DND-41 (cell line): ENCODE measurements around the gene MICAL2.

Experiments used
- ATAC-seq: fragments of 200-7000 bp; cut with Tn5 transposase; 3 replicates; pipeline ENCODE4 v1.9.1; 2021; ENCODE audit warnings: low read depth; ENCODE audit not compliant: insufficient read depth
- DNase-seq: peaks from one replicate; pipeline ENCODE4 v3.0.0-alpha.2; 2020
- H2AFZ ChIP-seq: 2 replicates; pipeline ENCODE4 v1.6.0; 2012; ENCODE audit warnings: low read depth, low read length
- H3K27ac ChIP-seq: 2 replicates; pipeline ENCODE4 v1.5.1; 2012; ENCODE audit warnings: low read length, inconsistent platforms
- H3K27me3 ChIP-seq: fragments of 200-600 bp; sonication (generic); 2 replicates; pipeline ENCODE4 v1.6.0; 2012; ENCODE audit warnings: low read length, mild to moderate bottlenecking, inconsistent platforms; ENCODE audit not compliant: insufficient read depth, poor library complexity
- H3K36me3 ChIP-seq: 2 replicates; pipeline ENCODE4 v1.5.1; 2012; ENCODE audit warnings: low read length, inconsistent platforms; ENCODE audit not compliant: insufficient read depth
- H3K4me1 ChIP-seq: 2 replicates; pipeline ENCODE4 v1.5.1; 2012; ENCODE audit warnings: mild to moderate bottlenecking, low read length; ENCODE audit not compliant: insufficient read depth
- H3K4me2 ChIP-seq: 2 replicates; pipeline ENCODE4 v1.6.0; 2012; ENCODE audit warnings: mild to moderate bottlenecking, moderate library complexity, low read length, inconsistent platforms; ENCODE audit not compliant: insufficient read depth
- H3K4me3 ChIP-seq, 2 experiments: fragments of 200-600 bp in 1 of 2; shearing (Covaris generic) in 1 of 2; 2 replicates each; pipeline ENCODE4 v1.5.1; 2012 to 2016; ENCODE audit warnings: inconsistent platforms in 2 of 2, low read length in 2 of 2, mild to moderate bottlenecking in 2 of 2, low read depth in 1 of 2, moderate library complexity in 1 of 2
- H3K79me2 ChIP-seq: 2 replicates; pipeline ENCODE4 v1.6.0; 2012; ENCODE audit warnings: low read length, inconsistent platforms; ENCODE audit not compliant: insufficient read depth
- H3K9ac ChIP-seq: 2 replicates; pipeline ENCODE4 v1.6.0; 2012; ENCODE audit warnings: low read depth, mild to moderate bottlenecking, inconsistent platforms, low read length, moderate library complexity
- H3K9me3 ChIP-seq: 2 replicates; pipeline ENCODE4 v1.5.1; 2012; ENCODE audit warnings: low read length, moderate library complexity, mild to moderate bottlenecking, inconsistent platforms; ENCODE audit not compliant: insufficient read depth, severe bottlenecking
- H4K20me1 ChIP-seq: 2 replicates; pipeline ENCODE4 v1.6.0; 2012; ENCODE audit warnings: low read length; ENCODE audit not compliant: insufficient read depth
- EZH2 ChIP-seq: IDR thresholded peaks from 3 replicates; pipeline ENCODE4 v1.6.1; 2012; ENCODE audit warnings: borderline replicate concordance, low read depth, mild to moderate bottlenecking, moderate library complexity, low read length, inconsistent platforms; ENCODE audit not compliant: severe bottlenecking
- TF ChIP-seq, protein P1 (sequence below): IDR thresholded peaks from 2 replicates; pipeline ENCODE4 v1.5.1; 2012; ENCODE audit warnings: borderline replicate concordance, low read length, moderate library complexity, mild to moderate bottlenecking; ENCODE audit not compliant: poor library complexity, severe bottlenecking; ENCODE audit errors: extremely low read depth

The MICAL2 gene

DNA sequence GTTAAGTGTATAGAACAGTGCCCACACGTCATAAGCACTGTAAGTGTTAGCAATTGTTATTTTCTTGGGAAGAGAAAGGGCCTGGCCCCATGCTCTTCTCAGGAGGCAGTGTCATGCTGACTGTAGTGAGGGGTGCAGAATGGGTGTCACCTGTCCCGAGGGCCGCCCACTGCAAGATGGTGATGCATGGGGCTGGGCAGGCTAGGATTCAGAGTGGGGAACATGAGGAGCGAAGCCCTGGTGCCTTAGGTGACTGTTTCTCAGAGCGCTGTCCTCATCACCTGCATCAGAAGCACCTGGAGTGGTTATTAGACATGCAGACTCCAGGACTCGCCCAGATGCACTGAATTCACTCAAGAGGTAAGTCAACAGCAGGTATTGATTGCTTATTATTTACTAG, 166.0 kb downstream of the MICAL2 start:
- Histone ChIP-seq H3K4me2 (no peak overlapping the region), H3K36me3 (no peaks in the 10 kb centered on the region), H3K9ac (no peak overlapping the region), H3K79me2 (no peaks in the 10 kb centered on the region), H3K27me3 (no peaks in the 10 kb centered on the region), H3K4me1 (0 out of 2 replicates have a peak, but pooled peaks cover 3% of the 10 kb centered on the region), H4K20me1 (no peaks in the 10 kb centered on the region), H3K4me3 (no peak overlapping the region), H2AFZ (no peak overlapping the region), H3K9me3 (no peaks in the 10 kb centered on the region), H3K27ac (no peak overlapping the region)
- DNase-seq (no peak), ATAC-seq (no peak)
- no peak for TF ChIP-seq EZH2
- TF ChIP-seq, protein P1, sequence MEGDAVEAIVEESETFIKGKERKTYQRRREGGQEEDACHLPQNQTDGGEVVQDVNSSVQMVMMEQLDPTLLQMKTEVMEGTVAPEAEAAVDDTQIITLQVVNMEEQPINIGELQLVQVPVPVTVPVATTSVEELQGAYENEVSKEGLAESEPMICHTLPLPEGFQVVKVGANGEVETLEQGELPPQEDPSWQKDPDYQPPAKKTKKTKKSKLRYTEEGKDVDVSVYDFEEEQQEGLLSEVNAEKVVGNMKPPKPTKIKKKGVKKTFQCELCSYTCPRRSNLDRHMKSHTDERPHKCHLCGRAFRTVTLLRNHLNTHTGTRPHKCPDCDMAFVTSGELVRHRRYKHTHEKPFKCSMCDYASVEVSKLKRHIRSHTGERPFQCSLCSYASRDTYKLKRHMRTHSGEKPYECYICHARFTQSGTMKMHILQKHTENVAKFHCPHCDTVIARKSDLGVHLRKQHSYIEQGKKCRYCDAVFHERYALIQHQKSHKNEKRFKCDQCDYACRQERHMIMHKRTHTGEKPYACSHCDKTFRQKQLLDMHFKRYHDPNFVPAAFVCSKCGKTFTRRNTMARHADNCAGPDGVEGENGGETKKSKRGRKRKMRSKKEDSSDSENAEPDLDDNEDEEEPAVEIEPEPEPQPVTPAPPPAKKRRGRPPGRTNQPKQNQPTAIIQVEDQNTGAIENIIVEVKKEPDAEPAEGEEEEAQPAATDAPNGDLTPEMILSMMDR: no peak

DNA sequence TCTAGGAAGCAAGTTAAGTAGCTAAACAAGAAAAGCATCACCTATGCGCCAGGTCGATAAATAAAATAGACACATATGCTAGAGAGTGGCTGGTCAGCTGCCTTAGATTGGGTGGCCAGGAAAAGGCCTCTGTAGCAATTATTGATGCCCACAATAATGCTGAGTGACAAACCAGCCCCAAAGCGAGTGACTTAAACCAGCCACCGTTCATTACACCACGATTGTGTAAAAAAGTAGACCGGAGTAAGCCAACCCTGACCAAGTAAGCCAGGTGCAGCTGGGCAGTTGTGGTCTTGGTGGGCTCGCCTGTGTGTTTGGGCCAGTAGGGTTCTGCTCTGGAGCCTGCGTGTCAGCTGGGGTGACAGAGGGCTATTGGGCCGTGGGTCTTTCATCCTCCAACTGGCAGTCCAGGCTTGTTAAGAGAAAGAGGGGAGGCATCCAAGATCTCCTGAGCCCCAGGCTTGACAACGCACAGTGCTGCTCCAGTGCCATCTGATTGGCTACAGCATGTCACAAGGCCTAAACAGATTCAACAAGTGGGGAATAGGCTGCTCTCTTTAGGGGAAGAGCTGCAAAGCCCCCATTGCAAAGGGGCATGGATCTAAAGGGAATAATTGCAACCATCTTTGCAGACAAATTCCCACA, 166.6 kb downstream of the MICAL2 start:
- no peak overlapping the region for H3K9ac ChIP-seq
- H3K4me2 ChIP-seq: no peak overlapping the region
- ATAC-seq: no peak
- no peak for DNase-seq
- H3K79me2 ChIP-seq: no peaks in the 10 kb centered on the region
- no peaks in the 10 kb centered on the region for H3K9me3 ChIP-seq
- H3K27me3 ChIP-seq: no peaks in the 10 kb centered on the region
- H2AFZ ChIP-seq: no peak overlapping the region
- 0 out of 2 replicates have a peak, but pooled peaks cover 3% of the 10 kb centered on the region for H3K4me1 ChIP-seq
- H4K20me1 ChIP-seq: no peaks in the 10 kb centered on the region
- no peak overlapping the region for H3K4me3 ChIP-seq
- H3K36me3 ChIP-seq: no peaks in the 10 kb centered on the region
- no peak overlapping the region for H3K27ac ChIP-seq
- no peak for TF ChIP-seq EZH2
- TF ChIP-seq, protein P1: no peak

GRCh38 chr11:12278766-12279671, 168.6 kb downstream of the MICAL2 start:
- H3K4me2 ChIP-seq: no peak overlapping the region
- H3K27ac ChIP-seq: no peak overlapping the region
- 0 out of 2 replicates have a peak, but pooled peaks cover 3% of the 10 kb centered on the region for H3K4me1 ChIP-seq
- no peaks in the 10 kb centered on the region for H3K36me3 ChIP-seq
- ATAC-seq (no peak), DNase-seq (no peak)
- no peak overlapping the region for H3K4me3 ChIP-seq
- H3K79me2 ChIP-seq: no peaks in the 10 kb centered on the region
- TF ChIP-seq EZH2: no peak
- TF ChIP-seq, protein P1: no peak
- no peaks in the 10 kb centered on the region for H3K9me3 ChIP-seq
- no peak overlapping the region for H3K9ac ChIP-seq
- no peaks in the 10 kb centered on the region for H3K27me3 ChIP-seq
- no peak overlapping the region for H2AFZ ChIP-seq
- H4K20me1 ChIP-seq: no peaks in the 10 kb centered on the region
